Loucy (cell line): ENCODE measurements around the gene GET4.

Experiments used
- H2AFZ ChIP-seq: fragments of 200-600 bp; sonication (generic); 2 replicates; pipeline ENCODE4 v1.6.0; 2016; ENCODE audit warnings: antibody characterized with exemption, mild to moderate bottlenecking, low read length, moderate library complexity
- H3F3A ChIP-seq: fragments of 200-600 bp; 2 replicates; pipeline ENCODE4 v1.6.0; 2016; ENCODE audit warnings: antibody characterized with exemption, low read depth, mild to moderate bottlenecking
- H3K27me3 ChIP-seq: fragments of 200-600 bp; sonication (generic); 2 replicates; pipeline ENCODE4 v1.6.1; 2014; ENCODE audit warnings: low read length, mild to moderate bottlenecking; ENCODE audit not compliant: insufficient read depth, poor library complexity, severe bottlenecking
- H3K36me3 ChIP-seq: fragments of 200-600 bp; sonication (generic); 2 replicates; pipeline ENCODE4 v1.6.1; 2016; ENCODE audit warnings: low read length; ENCODE audit not compliant: insufficient read depth
- H3K4me1 ChIP-seq: fragments of 200-600 bp; sonication (generic); 2 replicates; pipeline ENCODE4 v1.5.1; 2014; ENCODE audit warnings: low read length, mild to moderate bottlenecking; ENCODE audit not compliant: insufficient read depth, poor library complexity, severe bottlenecking
- H3K4me2 ChIP-seq: fragments of 200-600 bp; sonication (generic); 2 replicates; pipeline ENCODE4 v1.6.0; 2014; ENCODE audit warnings: antibody characterized with exemption, low read length, low read depth, mild to moderate bottlenecking; ENCODE audit not compliant: poor library complexity, severe bottlenecking
- H3K4me3 ChIP-seq: fragments of 200-600 bp; sonication (generic); 2 replicates; pipeline ENCODE4 v1.5.1; 2014; ENCODE audit warnings: low read length, mild to moderate bottlenecking, mixed read lengths; ENCODE audit not compliant: poor library complexity, severe bottlenecking
- H3K79me2 ChIP-seq: fragments of 200-600 bp; sonication (generic); 2 replicates; pipeline ENCODE4 v1.6.1; 2014; ENCODE audit warnings: low read length; ENCODE audit not compliant: insufficient read depth
- H3K9ac ChIP-seq: fragments of 200-600 bp; sonication (generic); 2 replicates; pipeline ENCODE4 v1.6.0; 2014; ENCODE audit warnings: mild to moderate bottlenecking, low read depth, low read length, moderate library complexity; ENCODE audit not compliant: poor library complexity, severe bottlenecking
- H3K9me2 ChIP-seq: fragments of 200-600 bp; sonication (generic); replicated peaks from 2 replicates; pipeline ENCODE4 v1.6.1; 2016; ENCODE audit warnings: low read depth, low read length, mixed read lengths
- H3K9me3 ChIP-seq: fragments of 200-600 bp; sonication (generic); 2 replicates; pipeline ENCODE4 v1.6.1; 2014; ENCODE audit warnings: mild to moderate bottlenecking, antibody characterized with exemption, low read length, low read depth; ENCODE audit not compliant: insufficient read depth
- H4K20me1 ChIP-seq: fragments of 200-600 bp; sonication (generic); 2 replicates; pipeline ENCODE4 v1.6.0; 2014; ENCODE audit warnings: antibody characterized with exemption, low read length, mild to moderate bottlenecking; ENCODE audit not compliant: insufficient read depth, poor library complexity, severe bottlenecking
- EZH2phosphoT487 ChIP-seq: fragments of 200-600 bp; IDR thresholded peaks from 2 replicates; pipeline ENCODE4 v1.6.1; 2018; ENCODE audit warnings: antibody characterized with exemption, mild to moderate bottlenecking, moderate library complexity, borderline replicate concordance
- TF ChIP-seq, protein P1 (sequence below): fragments of 200-600 bp; sonication (generic); conservative IDR thresholded peaks from 2 replicates; pipeline ENCODE4 v1.5.1; 2014; ENCODE audit warnings: mild to moderate bottlenecking, antibody characterized with exemption, low read length

GET4 gene

DNA sequence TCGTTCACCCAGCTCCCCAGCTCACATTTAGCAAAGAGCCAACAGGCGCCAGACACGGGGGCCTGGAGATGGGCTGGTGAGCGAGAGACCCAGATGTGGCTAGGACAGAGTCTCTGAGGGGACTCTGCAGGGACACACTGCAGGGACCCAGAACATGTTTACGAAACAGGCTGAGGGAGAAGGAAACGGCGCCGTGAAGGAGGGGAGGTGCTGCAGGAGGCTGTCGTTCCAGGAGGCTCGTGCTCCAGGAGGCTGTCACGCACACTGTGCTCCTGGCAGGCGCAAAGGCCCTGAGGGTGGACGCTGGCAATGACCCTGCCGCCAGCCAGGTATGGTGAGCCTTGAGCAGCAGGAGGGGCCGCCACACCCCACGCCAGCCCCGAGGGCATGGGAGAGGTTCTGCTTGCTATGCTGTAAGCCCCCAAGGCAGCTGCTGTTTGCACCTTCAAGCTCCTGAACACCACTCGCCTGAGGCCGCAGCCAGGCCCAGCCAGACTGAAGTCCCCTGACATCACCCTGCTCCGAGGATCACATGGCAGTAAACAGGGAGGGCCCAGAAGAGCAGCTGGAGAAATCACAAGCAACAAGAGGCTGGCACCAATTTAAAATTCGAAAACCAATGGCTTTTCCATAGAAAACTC is 50.8 kb downstream of the GET4 start:
- H3K9me3 ChIP-seq = no peaks in the 10 kb centered on the region
- H3F3A ChIP-seq = no peaks in the 10 kb centered on the region
- H2AFZ ChIP-seq = no peak overlapping the region
- no peak for TF ChIP-seq EZH2phosphoT487
- H3K27me3 ChIP-seq = no peaks in the 10 kb centered on the region
- no peak overlapping the region for H3K4me2 ChIP-seq
- no peaks in the 10 kb centered on the region for H3K36me3 ChIP-seq
- H3K4me3 ChIP-seq = no peak overlapping the region
- peaks cover 4% of the 10 kb centered on the region; the same call in 1 of the 2 replicates for H3K79me2 ChIP-seq
- H3K9me2 ChIP-seq = no peaks in the 10 kb centered on the region
- no peak overlapping the region for H3K9ac ChIP-seq
- H4K20me1 ChIP-seq = no peaks in the 10 kb centered on the region
- H3K4me1 ChIP-seq = peaks cover 21% of the 10 kb centered on the region

DNA sequence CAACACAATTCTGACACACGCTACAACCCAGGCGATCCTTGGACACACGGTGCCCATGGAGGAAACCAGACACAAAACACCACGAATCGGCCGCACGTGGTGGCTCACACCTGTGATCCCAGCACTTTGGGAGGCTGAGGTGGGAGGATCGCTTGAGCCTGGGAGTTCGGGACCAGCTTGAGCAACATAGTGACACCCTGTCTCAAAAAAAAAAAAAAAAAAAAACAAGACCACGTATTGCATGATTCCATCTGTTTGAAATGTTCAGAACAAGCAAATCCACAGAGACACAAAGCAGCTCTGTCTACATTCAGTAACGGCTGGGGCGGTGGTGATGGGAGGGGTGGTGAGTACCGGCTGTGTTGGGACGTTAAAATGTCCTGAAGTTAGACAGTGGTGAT is 53.0 kb downstream of the GET4 start:
- Histone ChIP-seq H3K9me2 (no peaks in the 10 kb centered on the region), H3K36me3 (no peaks in the 10 kb centered on the region), H2AFZ (no peak overlapping the region), H3K27me3 (no peaks in the 10 kb centered on the region), H3F3A (no peaks in the 10 kb centered on the region), H3K4me1 (peaks cover 7% of the 10 kb centered on the region), H3K9me3 (no peaks in the 10 kb centered on the region), H3K79me2 (no peaks in the 10 kb centered on the region), H4K20me1 (no peaks in the 10 kb centered on the region), H3K4me2 (no peak overlapping the region), H3K4me3 (no peak overlapping the region), H3K9ac (no peak overlapping the region)
- TF ChIP-seq EZH2phosphoT487 = no peak
- TF ChIP-seq, protein P1, sequence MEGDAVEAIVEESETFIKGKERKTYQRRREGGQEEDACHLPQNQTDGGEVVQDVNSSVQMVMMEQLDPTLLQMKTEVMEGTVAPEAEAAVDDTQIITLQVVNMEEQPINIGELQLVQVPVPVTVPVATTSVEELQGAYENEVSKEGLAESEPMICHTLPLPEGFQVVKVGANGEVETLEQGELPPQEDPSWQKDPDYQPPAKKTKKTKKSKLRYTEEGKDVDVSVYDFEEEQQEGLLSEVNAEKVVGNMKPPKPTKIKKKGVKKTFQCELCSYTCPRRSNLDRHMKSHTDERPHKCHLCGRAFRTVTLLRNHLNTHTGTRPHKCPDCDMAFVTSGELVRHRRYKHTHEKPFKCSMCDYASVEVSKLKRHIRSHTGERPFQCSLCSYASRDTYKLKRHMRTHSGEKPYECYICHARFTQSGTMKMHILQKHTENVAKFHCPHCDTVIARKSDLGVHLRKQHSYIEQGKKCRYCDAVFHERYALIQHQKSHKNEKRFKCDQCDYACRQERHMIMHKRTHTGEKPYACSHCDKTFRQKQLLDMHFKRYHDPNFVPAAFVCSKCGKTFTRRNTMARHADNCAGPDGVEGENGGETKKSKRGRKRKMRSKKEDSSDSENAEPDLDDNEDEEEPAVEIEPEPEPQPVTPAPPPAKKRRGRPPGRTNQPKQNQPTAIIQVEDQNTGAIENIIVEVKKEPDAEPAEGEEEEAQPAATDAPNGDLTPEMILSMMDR = no peak

DNA sequence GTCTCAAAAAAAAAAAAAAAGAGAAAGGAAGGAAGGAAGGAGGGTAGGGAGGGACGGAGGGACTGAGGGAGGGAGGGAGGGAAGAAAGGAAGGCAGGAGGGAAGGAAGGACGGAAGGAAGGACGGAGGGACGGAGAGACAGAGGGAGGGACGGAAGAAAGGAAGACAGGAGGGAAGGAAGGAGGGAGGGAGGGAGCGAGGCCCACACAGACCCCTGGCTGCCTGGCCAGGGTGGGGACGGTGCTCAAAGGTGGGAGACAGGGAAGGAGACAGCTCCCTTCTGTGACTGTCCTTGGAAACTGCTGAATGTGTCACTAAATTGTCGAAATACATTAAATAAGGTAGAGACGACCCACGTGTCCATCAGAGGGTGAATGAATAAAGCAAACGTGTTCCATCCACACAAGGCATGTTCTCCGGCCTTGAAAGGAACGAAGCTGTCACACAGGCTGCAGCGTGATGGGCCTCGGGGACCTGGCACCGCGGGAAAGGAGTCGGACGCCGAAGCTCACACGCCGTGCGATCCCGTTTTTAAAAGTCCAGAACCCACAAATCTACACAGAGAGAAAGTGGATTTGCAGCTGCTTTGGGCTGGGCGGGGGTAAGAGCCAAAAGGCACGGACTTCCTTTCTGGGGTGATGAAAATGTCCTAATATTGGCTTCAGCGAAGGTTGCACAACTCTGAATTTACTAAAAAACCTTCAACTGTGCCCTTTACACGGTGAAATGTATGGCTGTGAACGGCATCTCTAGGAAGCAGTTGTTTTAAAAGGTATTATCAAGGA is 54.8 kb downstream of the GET4 start:
- no peak for TF ChIP-seq EZH2phosphoT487
- TF ChIP-seq, protein P1 = no peak
- Histone ChIP-seq H2AFZ (no peak overlapping the region), H3K27me3 (no peaks in the 10 kb centered on the region), H3F3A (no peaks in the 10 kb centered on the region), H3K36me3 (no peaks in the 10 kb centered on the region), H3K9me3 (no peaks in the 10 kb centered on the region), H3K79me2 (no peaks in the 10 kb centered on the region), H3K9me2 (no peaks in the 10 kb centered on the region), H4K20me1 (no peaks in the 10 kb centered on the region), H3K4me3 (no peak overlapping the region), H3K4me2 (no peak overlapping the region), H3K4me1 (no peaks in the 10 kb centered on the region), H3K9ac (no peak overlapping the region)
